Measurements from ENCODE around the gene ZNF521.

Gene ZNF521

DNA sequence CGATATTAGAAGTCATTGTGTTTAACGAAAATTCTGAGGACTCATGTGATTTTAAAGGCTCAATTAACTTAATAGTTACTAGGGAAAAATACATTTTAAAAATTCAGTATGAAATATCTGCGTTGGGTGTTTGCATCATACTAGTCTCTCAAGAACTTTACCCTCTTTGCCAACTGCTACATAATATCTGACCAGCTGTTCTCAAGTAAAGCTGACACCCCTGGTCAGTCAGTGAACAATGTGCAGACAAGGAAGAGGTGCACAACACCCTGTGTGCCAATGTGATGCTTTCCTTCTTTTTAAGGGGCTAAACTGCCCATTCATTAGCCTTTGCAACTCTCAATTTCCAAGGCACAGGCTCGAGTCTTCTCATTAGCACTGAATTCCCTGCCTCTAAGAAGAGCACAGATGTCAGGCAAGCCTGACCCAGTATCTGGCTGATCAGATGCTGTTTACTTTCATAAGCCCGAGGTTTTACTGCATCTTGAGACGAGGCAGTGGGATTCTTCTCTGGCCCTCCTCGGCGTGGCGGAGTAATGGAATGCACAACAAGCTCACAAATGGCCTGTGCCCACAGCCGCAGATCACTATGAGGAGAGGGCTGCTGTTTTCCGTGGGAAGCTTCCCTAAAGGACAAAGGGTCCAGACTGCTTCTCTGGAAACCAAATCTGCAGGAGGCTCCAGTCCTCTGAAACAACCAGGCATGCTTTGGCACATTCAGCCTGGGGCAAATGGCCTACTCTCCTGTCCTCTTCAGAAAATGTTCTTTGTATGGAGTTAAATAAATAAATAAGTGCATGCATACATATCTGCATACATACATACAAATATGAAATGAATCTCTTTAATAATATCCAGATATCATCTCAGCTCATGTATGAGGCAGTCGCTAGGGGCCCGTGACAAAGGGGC, 240.3 kb downstream of the ZNF521 start:
- DNase-seq: no peak

DNA sequence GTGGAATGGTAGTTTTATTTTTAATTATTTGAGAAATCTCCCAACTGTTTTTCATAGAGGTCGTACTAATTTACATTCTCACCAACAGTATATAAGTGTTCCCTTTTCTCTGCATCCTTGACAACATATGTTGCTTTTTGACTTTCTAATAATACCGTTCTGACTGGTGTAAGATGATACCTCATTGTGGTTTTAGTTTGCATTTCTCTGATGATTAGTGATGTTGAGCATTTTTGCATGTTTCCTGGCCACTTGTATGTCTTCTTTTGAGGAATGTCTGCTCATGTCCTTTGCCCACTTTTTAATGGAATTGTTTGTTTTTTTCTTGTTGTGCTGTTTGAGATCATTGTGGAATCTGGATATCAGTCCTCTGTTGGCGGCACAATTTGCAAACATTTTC, 242.5 kb downstream of the ZNF521 start:
- DNase-seq: no peak

- DNase-seq: no peak
These were observed 248.4 kb downstream of the ZNF521 start for GRCh38 chr18:25103468-25104155.

DNA sequence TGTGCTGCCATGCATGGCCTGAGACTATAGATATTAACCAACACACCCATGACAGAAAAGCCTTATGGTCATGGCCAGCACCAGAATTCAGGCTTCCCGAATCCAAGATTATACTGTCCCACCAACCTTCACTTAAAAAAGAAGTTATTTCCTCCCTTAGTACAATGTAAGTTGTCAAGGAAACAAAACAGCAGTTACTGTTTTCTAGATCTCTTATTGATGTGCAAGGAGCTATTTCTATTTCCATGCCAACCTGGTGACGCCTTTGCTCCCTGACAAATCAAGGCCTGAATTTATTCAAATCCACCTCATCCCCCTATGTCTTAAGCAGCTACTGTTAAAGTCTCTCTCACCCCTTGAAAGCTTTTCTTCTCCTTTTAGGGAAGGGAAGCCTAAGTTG, 249.3 kb downstream of the ZNF521 start:
- DNase-seq: no peak

GRCh38 chr18:25100418-25100817, 251.5 kb downstream of the ZNF521 start:
- DNase-seq: no peak

- no peak for DNase-seq
These were observed 252.1 kb downstream of the ZNF521 start for GRCh38 chr18:25099895-25100294.

GRCh38 chr18:25097569-25098056, 254.4 kb downstream of the ZNF521 start:
- DNase-seq: no peak

- no peak for DNase-seq
These were observed 254.9 kb downstream of the ZNF521 start for GRCh38 chr18:25097057-25097456.

DNA sequence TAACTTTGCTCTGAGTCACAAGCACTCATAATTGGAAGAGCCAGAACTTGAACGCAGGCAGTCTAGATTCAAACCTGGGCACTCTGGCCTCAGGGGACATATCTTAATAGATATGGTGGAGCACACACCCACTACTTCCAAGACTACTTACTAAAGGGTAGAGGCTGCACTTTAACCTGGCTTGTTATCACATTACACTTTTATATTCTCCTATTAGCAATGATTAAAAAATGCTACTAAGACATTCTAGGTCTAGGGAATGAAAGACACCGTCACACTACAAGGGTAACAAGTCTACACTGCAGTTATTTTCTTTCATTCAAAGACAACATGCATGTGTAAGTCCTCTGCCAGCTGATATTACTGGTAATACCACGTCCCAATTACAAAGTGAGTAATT, 258.8 kb downstream of the ZNF521 start:
- DNase-seq: no peak

DNA sequence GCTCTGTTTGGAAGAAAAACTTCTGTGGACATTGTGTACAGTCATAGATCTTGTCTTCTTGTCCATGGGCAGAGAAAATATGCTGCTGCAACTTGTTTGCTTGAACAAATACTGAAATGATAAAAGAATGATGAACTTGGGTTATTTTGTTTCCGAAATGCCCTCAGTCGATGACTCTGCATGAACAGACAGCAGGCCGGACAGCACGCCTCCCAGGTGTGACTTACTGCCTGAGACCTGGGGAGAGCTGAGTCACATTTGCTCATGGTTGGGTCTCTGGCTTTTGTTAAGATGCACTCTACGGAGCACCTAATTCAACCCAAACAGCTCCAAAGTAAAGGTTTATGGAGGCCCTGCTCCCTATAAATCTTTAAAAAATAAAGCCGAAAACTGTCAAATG, 262.5 kb downstream of the ZNF521 start:
- DNase-seq: no peak

GRCh38 chr18:25086876-25087275, 265.1 kb downstream of the ZNF521 start:
- DNase-seq: no peak

- no peak for DNase-seq
These were observed 271.0 kb downstream of the ZNF521 start for GRCh38 chr18:25081001-25081400.

DNA sequence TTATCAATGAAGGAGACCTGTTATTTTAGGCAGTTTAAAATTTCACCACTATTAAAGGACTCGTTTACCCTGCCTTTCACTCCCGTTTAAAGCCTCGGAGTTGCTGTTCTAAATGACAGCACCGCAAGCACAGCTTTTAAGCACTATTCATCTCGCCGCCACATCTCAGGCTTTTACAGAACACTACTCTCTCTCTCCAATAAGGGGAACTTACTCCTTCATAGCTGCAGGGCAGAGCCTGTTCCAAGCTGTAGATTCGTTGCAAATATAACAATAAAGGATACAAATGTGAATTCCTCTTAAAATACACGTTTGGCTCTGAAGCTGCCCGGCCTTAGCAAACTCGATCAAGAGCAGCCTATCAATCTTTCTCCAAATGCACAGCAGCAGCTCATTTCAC, 271.8 kb downstream of the ZNF521 start:
- no peak for DNase-seq

DNA sequence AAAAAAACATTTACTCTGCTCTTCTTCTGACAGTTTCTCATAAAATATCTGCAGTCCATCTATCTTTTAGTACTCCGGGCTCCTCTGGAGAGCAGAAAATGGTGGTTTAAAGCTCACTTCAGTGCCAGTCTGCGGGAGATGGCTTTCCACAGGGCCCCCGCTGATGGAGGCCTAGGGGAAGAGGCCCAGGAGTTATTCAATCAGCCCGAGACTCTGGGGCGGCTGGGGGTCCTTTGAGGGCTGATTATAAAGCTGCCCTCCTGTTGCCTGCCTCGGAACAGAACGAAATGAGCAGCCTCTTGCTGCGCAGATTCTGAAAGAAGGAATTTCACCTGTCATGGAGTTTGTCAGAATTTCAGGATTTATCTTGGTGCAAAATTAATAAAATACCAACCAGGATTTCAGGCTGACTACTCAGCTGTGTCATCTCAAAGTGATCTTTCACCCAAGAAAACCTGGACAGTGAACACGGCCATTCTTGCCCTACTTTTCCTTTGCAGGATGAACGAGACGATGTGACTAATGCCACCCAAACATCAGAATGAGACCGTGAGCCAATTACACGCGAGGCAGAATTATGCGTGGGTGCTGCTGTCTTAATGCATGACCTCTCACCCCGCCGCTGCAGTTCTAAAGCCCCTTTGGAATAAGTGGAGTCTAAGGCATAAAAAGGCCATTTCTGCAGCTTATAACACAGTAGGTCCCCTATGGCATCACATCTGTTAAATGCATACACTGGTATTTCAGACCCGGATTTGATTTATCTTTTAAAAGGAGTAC, 273.8 kb downstream of the ZNF521 start:
- DNase-seq: no peak

- no peak for DNase-seq
These were observed 274.7 kb downstream of the ZNF521 start for GRCh38 chr18:25077038-25077943.

- DNase-seq: no peak
These were observed 276.2 kb downstream of the ZNF521 start for GRCh38 chr18:25075783-25076182.

GRCh38 chr18:25075331-25075730, 276.6 kb downstream of the ZNF521 start:
- no peak for DNase-seq

DNA sequence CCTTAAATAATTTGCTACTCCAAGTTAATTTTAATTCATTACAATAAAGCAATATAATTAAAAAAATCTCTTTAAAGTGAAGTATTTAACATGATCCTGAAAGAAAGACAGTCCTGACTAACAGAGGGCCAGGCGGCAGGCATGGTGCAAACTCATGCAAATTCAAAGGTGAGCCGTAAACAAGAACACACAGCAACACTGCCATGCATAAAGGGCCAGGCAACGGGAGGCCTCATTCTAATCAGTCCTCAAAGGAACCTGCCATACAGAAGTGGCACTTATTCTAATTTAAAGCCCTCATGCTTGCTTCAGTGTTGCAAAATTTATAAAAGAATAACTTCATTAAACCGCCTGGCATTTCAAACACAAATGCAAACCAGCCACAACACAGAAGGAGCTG, 277.0 kb downstream of the ZNF521 start:
- DNase-seq: no peak

DNA sequence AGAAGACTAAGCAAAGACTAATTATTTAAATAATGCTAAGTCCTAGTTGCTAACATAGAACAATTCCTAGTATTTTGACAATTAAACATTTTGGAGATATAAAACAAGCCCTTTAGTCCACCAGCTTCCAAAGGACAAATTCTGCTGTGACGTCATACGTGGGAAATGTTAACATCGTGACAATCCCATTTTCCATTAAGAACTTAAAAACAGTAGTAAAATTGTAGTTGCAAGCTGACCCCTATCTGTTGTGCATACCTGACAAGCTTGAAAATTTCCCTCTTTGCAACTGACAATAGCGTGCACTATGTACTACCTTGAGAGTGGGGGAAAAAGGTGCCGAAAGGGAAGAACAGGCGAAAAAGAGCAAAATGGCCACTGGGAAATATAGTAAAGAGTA, 279.8 kb downstream of the ZNF521 start:
- DNase-seq: no peak

GRCh38 chr18:25067275-25068025, 284.5 kb downstream of the ZNF521 start:
- no peak for DNase-seq

GRCh38 chr18:25066516-25066915, 285.4 kb downstream of the ZNF521 start:
- DNase-seq: no peak

All from stimulated activated CD4-positive, alpha-beta T cell treated with anti-CD3 and anti-CD28 coated beads, Interleukin-4, amount 100 ng/mL, for 24 hours (primary cell).